BE2C (cell line): Measurements from ENCODE around the gene RPL38.

Experiments used
- DNase-seq: peaks from one replicate; pipeline ENCODE4 v3.0.0-alpha.2; 2020
- H3K27me3 ChIP-seq: fragments of 250-450 bp; sonication (Bioruptor Pico); 2 replicates; pipeline ENCODE4 v1.5.1; 2020; ENCODE audit warnings: mild to moderate bottlenecking
- H3K36me3 ChIP-seq: fragments of 250-450 bp; sonication (Bioruptor Pico); 2 replicates; pipeline ENCODE4 v1.5.1; 2020; ENCODE audit warnings: mild to moderate bottlenecking
- H3K4me1 ChIP-seq: fragments of 250-450 bp; sonication (Bioruptor Pico); 2 replicates; pipeline ENCODE4 v1.5.1; 2020
- H3K4me3 ChIP-seq: 2 replicates; pipeline ENCODE4 v1.5.1; 2011; ENCODE audit warnings: low read depth, low read length
- H3K9me3 ChIP-seq: fragments of 250-450 bp; sonication (Bioruptor Pico); 2 replicates; pipeline ENCODE4 v1.5.1; 2020
- TF ChIP-seq, protein P1 (sequence below): IDR thresholded peaks from 2 replicates; pipeline ENCODE4 v1.5.1; 2012; ENCODE audit warnings: mild to moderate bottlenecking, low read depth, low read length

Gene RPL38

DNA sequence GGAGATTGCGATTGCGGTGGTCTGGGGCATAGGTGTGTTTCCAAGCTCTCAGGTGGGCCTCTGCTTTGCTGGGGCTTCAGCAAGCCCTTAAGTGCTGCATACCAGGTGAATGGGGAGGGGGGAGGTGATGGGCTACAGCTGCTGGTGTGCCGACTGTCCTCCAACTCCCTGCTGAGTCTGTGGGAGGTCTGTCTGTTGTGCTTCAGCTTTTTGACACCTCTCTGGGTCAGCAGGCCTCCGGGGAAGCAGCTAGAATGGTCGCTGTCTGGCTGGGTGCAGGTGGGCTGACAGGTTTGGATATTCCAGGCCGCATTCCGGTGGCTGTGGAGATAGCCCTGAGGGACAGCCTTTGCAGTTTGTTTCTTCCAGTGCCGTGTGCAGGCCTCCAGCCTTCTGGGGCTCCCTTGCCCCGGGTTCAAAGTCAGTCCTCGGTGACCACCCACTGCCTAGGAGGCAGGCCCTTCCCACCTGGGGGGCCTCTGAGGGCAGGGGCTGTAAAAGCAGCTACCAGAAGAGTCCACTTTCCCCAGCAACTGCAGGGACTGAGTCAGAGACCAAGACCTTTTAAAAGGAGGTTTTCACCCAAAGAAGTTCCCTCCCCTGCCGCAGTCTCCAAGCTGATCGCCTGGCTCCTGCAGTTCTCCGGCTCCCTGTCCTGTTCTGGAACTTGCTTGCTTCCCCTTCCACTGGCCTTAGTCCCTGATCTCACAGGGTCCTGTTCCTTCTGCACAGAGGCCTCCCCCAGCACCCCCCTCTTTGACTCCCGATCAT, 7.8 kb downstream of the RPL38 start:
- Histone ChIP-seq H3K4me1 (peaks cover 39% of the 10 kb centered on the region), H3K4me3 (no peak overlapping the region)
- TF ChIP-seq, protein P1, sequence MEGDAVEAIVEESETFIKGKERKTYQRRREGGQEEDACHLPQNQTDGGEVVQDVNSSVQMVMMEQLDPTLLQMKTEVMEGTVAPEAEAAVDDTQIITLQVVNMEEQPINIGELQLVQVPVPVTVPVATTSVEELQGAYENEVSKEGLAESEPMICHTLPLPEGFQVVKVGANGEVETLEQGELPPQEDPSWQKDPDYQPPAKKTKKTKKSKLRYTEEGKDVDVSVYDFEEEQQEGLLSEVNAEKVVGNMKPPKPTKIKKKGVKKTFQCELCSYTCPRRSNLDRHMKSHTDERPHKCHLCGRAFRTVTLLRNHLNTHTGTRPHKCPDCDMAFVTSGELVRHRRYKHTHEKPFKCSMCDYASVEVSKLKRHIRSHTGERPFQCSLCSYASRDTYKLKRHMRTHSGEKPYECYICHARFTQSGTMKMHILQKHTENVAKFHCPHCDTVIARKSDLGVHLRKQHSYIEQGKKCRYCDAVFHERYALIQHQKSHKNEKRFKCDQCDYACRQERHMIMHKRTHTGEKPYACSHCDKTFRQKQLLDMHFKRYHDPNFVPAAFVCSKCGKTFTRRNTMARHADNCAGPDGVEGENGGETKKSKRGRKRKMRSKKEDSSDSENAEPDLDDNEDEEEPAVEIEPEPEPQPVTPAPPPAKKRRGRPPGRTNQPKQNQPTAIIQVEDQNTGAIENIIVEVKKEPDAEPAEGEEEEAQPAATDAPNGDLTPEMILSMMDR, result no peak

GRCh38 chr17:74211912-74212208, 8.4 kb downstream of the RPL38 start:
- no peak for DNase-seq
- TF ChIP-seq, protein P1, result no peak
- H3K4me1 ChIP-seq, result peaks cover 39% of the 10 kb centered on the region
- peaks cover 49% of the 10 kb centered on the region for H3K36me3 ChIP-seq
- no peaks in the 10 kb centered on the region for H3K27me3 ChIP-seq
- H3K9me3 ChIP-seq, result no peaks in the 10 kb centered on the region
- no peak overlapping the region for H3K4me3 ChIP-seq

More for the DNA sequence above, 7.8 kb downstream of the RPL38 start:
- no peaks in the 10 kb centered on the region for H3K27me3 ChIP-seq
- H3K9me3 ChIP-seq, result no peaks in the 10 kb centered on the region
- DNase-seq, result no peak
- H3K36me3 ChIP-seq, result peaks cover 52% of the 10 kb centered on the region

GRCh38 chr17:74212209-74212912, 8.9 kb downstream of the RPL38 start:
- peaks cover 39% of the 10 kb centered on the region for H3K4me1 ChIP-seq
- no peak for DNase-seq
- no peak overlapping the region for H3K4me3 ChIP-seq
- peaks cover 49% of the 10 kb centered on the region for H3K36me3 ChIP-seq
- no peaks in the 10 kb centered on the region for H3K27me3 ChIP-seq
- TF ChIP-seq, protein P1, result no peak
- H3K9me3 ChIP-seq, result no peaks in the 10 kb centered on the region

DNA sequence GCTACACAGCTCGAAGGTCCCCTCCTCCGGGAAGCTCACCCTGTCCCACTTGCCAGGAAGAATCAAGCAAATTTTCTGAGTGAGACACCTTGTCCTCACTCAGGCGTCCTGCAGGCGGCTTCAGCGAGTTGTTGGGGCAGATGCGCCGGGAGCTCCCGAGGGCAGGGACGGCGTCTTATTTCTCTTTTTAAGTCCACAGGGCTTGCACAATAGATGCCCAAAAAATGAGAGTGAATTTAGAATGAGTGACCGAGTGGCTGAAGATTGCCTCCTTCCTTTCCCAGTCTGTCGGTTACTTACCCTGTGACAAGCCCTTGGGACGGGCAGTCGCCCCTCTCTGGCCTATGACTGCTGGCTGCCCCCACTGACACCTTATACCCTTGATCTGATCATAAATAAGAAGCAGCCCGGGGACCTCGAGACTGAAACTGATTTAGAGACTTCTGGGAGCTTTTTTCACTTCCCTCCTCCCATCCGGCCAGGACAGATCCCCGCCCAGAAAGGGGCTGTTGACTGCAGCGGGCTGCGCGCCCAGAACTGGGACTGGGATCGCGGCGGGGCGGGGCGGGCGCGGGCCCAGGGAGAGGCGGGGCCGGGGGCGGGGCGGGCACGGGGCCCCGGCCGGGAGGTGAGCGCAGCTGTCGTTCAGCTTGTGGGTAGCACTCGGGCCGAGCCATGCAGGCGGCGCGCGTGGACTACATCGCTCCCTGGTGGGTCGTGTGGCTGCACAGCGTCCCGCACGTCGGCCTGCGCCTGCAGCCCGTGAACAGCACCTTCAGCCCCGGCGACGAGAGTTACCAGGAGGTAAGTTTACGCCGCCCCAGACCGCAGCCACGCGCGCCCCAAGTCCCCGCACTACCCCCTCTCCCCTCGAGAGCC, 9.7 kb downstream of the RPL38 start, which contains the start of gene TTYH2:
TTYH2 (plus strand) TSS at position 659 of the 879 bp plus-strand sequence; CDS start at position 676, 17 bp downstream.
- TF ChIP-seq, protein P1, result no peak
- peak within 1 kb of the TSS; percentile 63 for H3K4me3 ChIP-seq
- DNase-seq, result peak; percentile 92
- peaks cover 33% of the 10 kb centered on the region for H3K4me1 ChIP-seq
- H3K27me3 ChIP-seq, result no peaks in the 10 kb centered on the region
- no peaks in the 10 kb centered on the region for H3K9me3 ChIP-seq
- peaks cover 42% of the 10 kb centered on the region for H3K36me3 ChIP-seq

- no peaks in the 10 kb centered on the region for H3K27me3 ChIP-seq
- no peaks in the 10 kb centered on the region for H3K9me3 ChIP-seq
- H3K4me1 ChIP-seq, result peaks cover 28% of the 10 kb centered on the region
- peak overlapping the region; percentile 63 for H3K4me3 ChIP-seq
- H3K36me3 ChIP-seq, result peaks cover 34% of the 10 kb centered on the region
- peak; percentile 31 for DNase-seq
- TF ChIP-seq, protein P1, result no peak
Observed at GRCh38 chr17:74213861-74214391, 10.4 kb downstream of the RPL38 start.
